ENCODE data around the gene PPP2R2D.
A peak's percentile ranks its signal among the peaks of the same experiment; 100 is the strongest.
"Not testable (repeated sequence)": the region's sequence is repeated elsewhere in the genome, so short reads cannot be mapped to it uniquely, and the experiment has no call there.

The PPP2R2D gene

GRCh38 chr10:131983780-131984179 is 83.0 kb downstream of the PPP2R2D start:
- DNase-seq (ENCODE audit: low read depth, low spot score): peak; percentile 84
- TF ChIP-seq, protein P1, sequence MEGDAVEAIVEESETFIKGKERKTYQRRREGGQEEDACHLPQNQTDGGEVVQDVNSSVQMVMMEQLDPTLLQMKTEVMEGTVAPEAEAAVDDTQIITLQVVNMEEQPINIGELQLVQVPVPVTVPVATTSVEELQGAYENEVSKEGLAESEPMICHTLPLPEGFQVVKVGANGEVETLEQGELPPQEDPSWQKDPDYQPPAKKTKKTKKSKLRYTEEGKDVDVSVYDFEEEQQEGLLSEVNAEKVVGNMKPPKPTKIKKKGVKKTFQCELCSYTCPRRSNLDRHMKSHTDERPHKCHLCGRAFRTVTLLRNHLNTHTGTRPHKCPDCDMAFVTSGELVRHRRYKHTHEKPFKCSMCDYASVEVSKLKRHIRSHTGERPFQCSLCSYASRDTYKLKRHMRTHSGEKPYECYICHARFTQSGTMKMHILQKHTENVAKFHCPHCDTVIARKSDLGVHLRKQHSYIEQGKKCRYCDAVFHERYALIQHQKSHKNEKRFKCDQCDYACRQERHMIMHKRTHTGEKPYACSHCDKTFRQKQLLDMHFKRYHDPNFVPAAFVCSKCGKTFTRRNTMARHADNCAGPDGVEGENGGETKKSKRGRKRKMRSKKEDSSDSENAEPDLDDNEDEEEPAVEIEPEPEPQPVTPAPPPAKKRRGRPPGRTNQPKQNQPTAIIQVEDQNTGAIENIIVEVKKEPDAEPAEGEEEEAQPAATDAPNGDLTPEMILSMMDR (IDR thresholded peaks at IDR 0.05; ENCODE audit: insufficient read depth, low read length, missing control alignments): no peak
- H3K4me3 ChIP-seq (ENCODE audit: low read depth, low read length): no peak overlapping the region
- POLR2A ChIA-PET: no interaction called here
- CTCF ChIA-PET: interaction anchor here (3.2 kb wide), 1 partner anchor 39 kb away, joined by 12 read pairs; no protein-coding TSS in a partner anchor

DNA sequence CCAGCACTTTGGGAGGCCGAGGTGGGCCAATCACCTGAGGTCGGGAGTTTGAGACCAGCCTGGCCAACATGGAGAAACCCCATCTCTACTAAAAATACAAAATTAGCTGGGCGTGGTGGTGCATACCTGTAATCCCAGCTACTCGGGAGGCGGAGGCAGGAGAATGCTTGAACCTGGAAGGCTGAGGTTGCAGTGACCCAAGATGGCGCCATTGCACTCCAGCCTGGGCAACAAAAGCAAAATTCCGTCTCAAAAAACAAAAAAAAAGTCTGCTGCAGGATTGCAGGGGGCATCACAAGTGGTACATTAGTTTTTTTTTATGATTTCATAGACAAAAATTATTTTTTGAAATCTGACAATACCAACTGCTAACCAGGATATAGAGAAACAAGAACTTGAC is 86.0 kb downstream of the PPP2R2D start:
- CTCF ChIA-PET; DNase-seq (ENCODE audit: low read depth, low spot score); H3K4me3 ChIP-seq (ENCODE audit: low read depth, low read length); POLR2A ChIA-PET: not testable (repeated sequence)

DNA sequence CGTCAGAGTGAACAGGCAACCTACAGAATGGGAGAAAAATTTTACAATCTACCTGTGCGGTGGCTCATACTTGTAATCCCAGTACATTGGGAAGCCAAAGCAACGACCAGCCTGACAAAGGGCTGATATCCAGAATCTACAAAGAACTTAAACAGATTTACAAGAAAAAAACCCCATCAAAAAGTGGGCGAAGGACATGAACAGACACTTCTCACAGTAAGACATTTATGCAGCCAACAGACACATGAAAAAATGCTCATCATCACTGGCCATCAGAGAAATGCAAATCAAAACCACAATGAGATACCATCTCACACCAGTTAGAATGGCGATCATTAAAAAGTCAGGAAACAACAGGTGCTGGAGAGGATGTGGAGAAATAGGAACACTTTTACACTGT is 86.5 kb downstream of the PPP2R2D start:
- CTCF ChIA-PET; POLR2A ChIA-PET; H3K4me3 ChIP-seq (ENCODE audit: low read depth, low read length); DNase-seq (ENCODE audit: low read depth, low spot score): not testable (repeated sequence)

DNA sequence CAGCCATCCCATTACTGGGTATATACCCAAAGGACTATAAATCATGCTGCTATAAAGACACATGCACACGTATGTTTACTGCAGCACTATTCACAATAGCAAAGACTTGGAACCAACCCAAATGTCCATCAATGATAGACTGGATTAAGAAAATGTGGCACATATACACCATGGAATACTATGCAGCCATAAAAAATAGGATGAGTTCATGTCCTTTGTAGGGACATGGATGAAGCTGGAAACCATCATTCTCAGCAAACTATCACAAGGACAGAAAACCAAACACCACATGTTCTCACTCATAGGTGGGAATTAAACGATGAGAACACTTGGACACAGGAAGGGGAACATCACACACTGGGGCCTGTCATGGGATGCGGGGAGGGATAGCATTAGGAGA is 87.0 kb downstream of the PPP2R2D start:
- POLR2A ChIA-PET; CTCF ChIA-PET; DNase-seq (ENCODE audit: low read depth, low spot score); H3K4me3 ChIP-seq (ENCODE audit: low read depth, low read length): not testable (repeated sequence)

- no peak for DNase-seq (ENCODE audit: low read depth, low spot score)
- POLR2A ChIA-PET: no interaction called here
- TF ChIP-seq, protein P1 (IDR thresholded peaks at IDR 0.05; ENCODE audit: insufficient read depth, low read length, missing control alignments): no peak
- H3K4me3 ChIP-seq (ENCODE audit: low read depth, low read length): no peak overlapping the region
- CTCF ChIA-PET: interaction anchor here (0.8 kb wide), 1 partner anchor 31 kb away, joined by 8 read pairs; no protein-coding TSS in a partner anchor
Observed at GRCh38 chr10:131991726-131992125, 90.9 kb downstream of the PPP2R2D start.

DNA sequence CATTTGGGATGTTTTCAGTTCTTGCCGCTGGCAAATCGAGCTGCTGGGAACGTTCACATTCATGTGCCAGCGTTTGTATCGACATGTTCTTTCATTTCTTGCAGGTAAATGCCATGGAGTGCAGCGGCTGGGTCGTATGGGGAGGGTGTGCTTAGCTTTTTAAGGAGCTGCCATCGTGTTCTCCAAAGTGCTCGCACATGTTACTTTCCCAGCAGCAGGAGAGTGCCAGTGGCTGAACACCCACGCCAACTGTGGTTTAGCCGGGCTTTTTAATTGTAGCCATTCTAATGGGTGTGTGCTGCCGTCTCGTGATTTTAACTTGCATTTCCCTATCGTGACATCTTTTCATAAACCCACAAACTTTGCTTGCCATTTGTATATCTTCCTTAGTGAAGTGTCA is 92.5 kb downstream of the PPP2R2D start:
- CTCF ChIA-PET: interaction anchor here (1.3 kb wide), 1 partner anchor 30 kb away, joined by 3 read pairs; no protein-coding TSS in a partner anchor
- POLR2A ChIA-PET: no interaction called here
- DNase-seq (ENCODE audit: low read depth, low spot score): no peak
- no peak overlapping the region for H3K4me3 ChIP-seq (ENCODE audit: low read depth, low read length)
- TF ChIP-seq, protein P1 (IDR thresholded peaks at IDR 0.05; ENCODE audit: insufficient read depth, low read length, missing control alignments): no peak

DNA sequence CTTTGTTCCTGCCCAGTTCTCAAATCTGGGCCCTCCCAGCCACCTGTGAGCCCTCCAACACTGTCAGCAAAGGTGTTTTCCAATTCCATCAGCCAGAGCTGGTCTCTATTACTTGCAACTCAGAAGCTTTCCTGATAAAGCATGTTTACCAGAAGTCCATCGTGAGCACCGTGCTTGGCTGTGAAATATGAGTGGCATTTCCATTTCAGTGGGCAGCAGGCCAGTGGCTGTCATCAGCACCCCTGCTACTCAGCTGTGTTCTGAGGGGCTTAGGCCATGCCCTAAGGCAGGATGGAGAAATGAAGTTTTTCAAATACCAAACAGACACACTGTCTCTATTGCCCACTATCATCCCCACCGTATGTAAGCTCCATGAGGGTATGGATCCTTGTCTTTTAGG is 93.6 kb downstream of the PPP2R2D start:
- ChIA-PET CTCF (interaction anchor here (0.9 kb wide), 1 partner anchor 28 kb away, joined by 4 read pairs; no protein-coding TSS in a partner anchor), POLR2A (interaction anchor here (0.5 kb wide), 1 partner anchor 9 kb away, joined by 3 read pairs; no protein-coding TSS in a partner anchor)
- no peak for DNase-seq (ENCODE audit: low read depth, low spot score)

More for the DNA sequence above, 93.6 kb downstream of the PPP2R2D start:
- TF ChIP-seq, protein P1 (IDR thresholded peaks at IDR 0.05; ENCODE audit: insufficient read depth, low read length, missing control alignments): no peak
- no peak overlapping the region for H3K4me3 ChIP-seq (ENCODE audit: low read depth, low read length)
